Epithelial cell of prostate (primary cell): Measurements from ENCODE around the gene GP9.
"Not testable (repeated sequence)": the region's sequence is repeated elsewhere in the genome, so short reads cannot be mapped to it uniquely, and the experiment has no call there.

Experiments used
- DNase-seq: peaks from one replicate; pipeline ENCODE4 v3.0.0-alpha.2; 2011; ENCODE audit warnings: low read depth, low spot score
- H3K27ac ChIP-seq: fragments of 450-650 bp; 2 replicates; pipeline ENCODE4 v1.5.1; 2017; ENCODE audit warnings: mild to moderate bottlenecking

Gene GP9

DNA sequence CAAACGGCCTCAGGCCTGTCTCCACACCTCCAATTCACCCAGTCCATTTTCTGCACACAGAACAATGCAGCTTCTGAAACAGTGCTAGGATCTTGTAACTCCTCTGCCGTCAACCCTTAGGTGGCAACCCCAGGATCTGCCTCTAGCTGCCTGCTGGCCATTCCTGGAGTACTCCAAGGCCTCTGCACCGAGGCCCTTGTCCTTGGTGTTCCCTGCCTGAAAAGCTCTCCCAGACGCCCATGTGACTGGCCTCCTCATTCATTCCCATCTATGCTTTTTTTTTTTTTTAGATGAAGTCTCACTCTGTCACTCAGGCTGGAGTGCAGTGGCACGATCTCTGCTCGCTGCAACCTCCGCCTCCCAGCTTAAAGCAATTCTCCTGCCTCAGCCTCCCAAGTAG is 42.7 kb downstream of the GP9 start:
- no peak for DNase-seq
- no peak overlapping the region for H3K27ac ChIP-seq

DNA sequence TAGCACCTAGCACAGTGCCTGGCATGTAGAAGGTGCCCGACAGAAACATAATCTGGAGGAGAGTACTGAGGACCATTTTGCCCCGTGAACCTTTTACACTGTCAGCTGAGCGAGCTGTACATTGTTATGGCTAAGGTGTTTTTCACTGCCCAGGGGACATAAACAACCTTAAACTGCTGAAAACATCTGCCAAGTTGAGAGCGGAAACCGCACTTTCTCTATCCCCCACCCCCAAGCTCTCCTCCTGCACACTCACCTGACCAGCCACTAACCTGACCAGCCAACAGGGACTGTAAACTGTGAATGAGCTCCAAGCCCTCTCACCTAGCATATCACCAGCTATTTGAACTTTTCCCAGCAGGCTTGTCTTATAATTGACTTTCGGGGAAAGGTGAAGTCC is 43.5 kb downstream of the GP9 start:
- no peak for DNase-seq
- H3K27ac ChIP-seq, result no peak overlapping the region

DNA sequence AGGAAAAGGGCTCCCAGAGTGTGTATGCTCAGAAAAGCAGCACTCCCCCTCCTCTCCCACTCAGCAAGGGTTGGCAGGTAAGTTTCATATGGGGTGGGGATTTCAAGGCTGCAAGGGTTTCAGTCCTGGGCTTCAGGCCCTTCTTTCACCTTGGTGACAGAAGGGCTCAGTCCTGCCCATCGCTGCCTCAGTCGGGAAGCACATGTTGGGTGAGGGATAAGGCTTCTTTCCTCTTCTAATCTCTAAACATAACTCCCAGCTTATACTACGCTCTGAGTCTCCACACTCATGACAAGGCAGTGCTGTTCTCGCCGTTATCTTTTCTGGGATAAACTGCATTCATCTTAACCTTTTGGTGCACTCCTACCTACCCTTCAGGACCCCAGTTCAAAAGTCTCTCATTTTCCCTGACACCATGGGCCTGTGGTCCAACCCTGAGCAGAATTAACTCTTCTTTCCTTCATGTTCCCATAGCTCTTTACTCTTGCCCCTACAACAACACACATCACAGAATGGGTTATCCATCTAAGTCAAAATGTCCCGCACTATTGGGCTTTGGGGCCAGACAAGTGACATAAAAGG is 44.0 kb downstream of the GP9 start:
- no peak overlapping the region for H3K27ac ChIP-seq
- no peak for DNase-seq

DNA sequence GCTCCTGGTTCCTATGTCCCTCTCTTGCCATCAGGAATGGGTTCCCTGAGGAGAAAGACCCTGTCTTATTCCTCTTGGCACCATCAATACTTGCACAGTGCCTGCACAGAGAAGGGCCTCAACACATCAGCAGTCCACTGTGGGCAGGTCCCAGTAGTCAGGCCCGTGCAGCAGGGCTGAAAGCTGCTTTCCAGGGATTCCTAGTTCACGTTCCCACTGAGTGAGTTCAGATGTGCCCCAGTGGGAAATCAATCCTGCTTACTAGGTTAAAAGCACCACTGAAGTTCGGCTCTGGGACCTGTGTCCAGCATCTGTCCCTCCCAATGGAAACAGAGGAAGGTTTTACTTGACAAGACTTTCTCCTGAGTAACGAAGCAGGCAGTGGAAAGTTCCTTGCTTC is 45.3 kb downstream of the GP9 start:
- DNase-seq, result no peak
- no peak overlapping the region for H3K27ac ChIP-seq

DNA sequence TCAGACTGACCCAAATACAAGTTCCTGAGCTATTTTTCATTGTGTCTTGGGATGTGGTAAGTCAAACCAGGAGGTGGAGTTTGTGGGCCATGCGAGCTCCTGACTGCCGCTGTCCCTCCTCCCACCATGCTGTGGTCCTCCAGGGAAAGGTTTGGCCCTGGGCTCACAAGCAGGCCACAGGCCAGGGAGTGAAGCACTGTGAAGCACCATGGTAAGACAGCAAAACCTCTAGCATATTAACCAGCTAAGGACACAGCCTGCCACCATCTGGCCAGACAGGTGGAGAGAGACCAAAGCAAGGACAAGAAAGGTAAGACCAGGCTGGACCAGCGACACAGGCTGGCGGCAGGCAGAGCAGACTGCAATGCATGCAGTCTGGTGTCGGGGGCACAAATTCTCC is 45.7 kb downstream of the GP9 start:
- DNase-seq, result no peak
- no peak overlapping the region for H3K27ac ChIP-seq

DNA sequence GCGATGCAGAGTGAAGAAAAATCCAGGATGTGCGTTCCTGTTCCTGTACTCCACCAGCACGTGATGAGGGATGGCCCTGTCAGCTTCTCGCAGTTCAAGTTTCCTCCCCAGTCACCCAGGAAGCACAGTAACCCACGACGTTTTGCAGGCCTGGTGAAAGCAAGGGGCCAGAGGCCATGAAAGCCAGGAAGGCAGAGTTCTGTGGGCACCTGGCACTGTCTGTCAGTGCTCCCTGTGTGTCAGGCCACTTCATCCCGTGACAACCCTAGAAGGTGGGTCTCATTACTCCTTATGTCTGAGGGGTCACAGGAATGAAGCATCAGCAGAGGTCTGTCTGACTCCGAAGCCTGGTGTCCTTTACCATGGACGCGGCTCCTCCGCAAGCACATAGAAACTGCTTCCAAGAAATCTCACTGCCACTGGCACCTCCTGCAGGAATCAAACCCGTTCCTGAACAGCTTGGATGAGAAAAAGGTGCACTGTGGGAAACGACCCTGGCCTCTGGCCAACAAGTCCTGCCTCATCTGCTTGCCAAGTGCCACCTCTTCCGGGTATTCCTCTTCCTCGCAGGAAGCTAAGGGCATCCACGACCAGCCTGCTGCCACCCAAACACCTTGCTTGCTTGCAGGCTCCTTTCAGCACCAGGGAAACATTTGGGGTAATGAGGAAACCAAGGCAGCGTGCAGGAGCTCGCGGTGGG is 46.4 kb downstream of the GP9 start:
- no peak for DNase-seq
- H3K27ac ChIP-seq, result no peak overlapping the region

DNA sequence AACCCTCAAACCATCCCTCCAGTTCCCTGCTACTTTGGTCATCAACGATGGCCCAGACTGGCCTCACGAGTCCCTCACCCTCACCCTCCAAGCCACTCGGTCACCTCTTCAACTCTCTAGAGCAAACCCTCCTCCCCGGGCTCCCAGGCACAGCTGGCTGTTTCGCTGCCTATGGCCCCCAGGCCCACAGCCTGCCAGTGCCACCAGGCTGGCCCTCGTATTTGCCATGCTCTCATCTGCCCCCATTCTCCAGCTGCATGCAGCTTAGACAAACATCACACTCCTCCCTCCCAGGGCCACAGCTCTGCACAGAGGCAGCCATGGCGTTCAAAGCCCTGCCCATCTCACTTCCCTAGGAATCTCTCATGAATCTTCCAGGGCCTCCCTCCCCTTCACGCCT is 47.2 kb downstream of the GP9 start:
- DNase-seq, result no peak
- H3K27ac ChIP-seq, result no peak overlapping the region

DNA sequence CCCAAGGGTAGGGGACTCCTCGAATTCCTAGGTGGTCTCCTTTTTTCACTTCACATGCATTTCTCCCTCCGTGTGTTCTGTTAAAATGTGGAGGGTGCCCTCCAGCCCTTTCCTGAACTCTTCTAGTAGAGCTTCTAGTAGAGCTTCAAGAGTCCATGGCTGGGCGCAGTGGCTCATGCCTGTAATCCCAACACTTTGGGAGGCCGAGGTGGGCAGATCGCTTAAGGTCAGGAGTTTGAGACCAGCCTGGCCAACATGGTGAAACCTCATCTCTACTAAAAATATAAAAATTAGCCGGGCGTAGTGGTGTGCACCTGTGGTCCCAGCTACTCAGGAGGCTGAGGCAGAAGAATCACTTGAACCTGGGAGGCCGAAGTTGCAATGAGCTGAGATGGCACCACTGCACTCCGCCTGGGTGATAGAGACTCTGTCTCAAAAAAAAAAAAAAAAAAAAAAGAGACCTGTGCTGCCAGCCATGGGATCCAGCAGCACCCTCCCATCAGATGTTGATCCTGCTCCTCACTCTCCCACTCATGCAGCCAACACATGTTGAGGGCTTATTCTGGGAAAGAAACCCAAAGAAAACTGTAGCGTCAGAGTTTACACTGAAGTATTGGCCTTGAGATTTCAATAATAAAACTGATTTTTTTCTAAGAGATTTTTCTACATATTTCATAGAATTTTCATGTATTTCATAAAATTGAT is 50.6 kb downstream of the GP9 start:
- not testable (repeated sequence) for DNase-seq, H3K27ac ChIP-seq
